HG03159 (cell line): Measurements from ENCODE around the gene NOA1.
A peak's percentile ranks its signal among the peaks of the same experiment; 100 is the strongest.
"Not testable (repeated sequence)": the region's sequence is repeated elsewhere in the genome, so short reads cannot be mapped to it uniquely, and the experiment has no call there.

ENCODE experiments used
- ATAC-seq: cut with Tn5 transposase; IDR thresholded peaks from one replicate; pipeline ENCODE4 v1.9.1; 2021; ENCODE audit warnings: mild to moderate bottlenecking, moderate library complexity; ENCODE audit not compliant: unreplicated experiment

The NOA1 gene

GRCh38 chr4:56959100-56959499, 18.3 kb downstream of the NOA1 start:
- ATAC-seq, result no peak

GRCh38 chr4:56958111-56958517, 19.3 kb downstream of the NOA1 start:
- ATAC-seq, result no peak

DNA sequence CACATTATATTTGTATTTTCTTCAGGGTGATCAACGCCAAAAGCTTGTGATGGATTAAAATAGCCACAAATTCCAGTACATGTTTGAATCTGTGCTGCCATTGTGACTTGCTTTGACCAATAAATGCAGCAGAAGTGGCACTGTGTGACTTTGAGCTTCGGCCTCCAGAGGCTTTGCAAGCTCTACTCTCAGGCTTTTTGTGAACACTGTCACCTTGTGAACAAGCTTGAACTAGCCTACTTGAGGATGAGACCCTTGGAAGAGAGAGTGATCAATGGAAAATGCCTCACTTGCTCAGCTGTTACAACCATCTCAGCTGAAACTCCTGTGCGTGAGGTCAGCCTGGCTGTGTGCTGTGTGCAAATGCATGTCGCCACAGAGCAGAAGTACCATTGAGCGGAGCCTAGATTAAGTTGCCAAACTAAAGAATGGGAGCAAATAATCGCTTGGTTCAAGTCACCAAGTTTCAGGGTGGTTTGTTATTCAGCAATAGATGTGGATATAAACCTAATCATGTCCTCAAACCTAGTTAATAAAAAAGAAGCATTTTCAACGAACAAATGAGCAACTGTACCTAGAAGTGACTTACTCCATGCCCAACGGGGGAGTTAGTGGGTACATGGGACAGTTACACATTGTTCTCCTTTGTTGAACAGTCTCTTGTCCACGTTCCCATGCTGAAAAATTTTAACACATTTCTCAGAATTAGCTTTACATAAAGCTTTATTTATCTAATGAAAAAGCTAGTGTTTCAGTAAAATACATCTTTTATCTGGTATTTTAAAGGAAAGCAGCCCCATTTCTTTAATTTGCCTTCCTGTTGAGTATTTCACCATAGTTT, 23.5 kb downstream of the NOA1 start:
- no peak for ATAC-seq

DNA sequence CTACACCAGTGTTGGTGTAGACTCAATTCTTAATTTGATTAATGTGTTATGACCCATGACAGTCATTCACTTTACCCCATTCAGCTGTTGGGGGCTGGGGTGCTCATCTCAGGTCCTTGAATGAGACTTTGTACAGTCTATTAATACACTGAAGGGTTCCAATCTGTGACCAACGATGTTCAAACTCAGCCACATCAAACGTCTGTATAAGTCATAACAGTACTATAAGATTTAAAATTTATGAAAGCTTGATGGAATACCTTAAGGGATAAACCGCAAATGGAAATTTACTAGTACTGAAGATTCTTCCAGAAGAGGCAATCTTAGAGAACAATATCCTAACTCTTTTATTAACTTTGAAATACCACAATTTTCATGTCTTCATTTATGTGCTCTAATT, 36.0 kb downstream of the NOA1 start:
- ATAC-seq, result no peak

- ATAC-seq, result no peak
Observed at GRCh38 chr4:56940971-56941370, 36.4 kb downstream of the NOA1 start.

DNA sequence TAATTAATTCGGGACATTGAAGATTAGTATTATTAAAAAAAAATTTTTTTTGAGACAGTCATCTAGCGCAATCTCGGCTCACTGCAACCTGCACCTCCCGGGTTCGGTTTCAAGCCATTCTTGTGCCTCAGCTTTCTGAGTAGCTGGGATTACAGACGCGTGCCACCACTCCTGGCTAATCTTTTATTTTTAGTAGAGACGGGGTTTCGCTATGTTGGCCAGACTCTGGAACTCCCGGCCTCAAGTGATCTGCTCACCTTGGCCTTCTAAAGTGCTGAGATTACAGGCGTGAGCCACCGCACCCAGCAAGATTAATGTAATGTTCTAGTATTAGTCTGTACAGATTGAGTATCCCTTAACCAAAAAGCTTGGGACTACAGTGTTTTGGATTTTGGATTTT, 37.0 kb downstream of the NOA1 start:
- no peak for ATAC-seq

DNA sequence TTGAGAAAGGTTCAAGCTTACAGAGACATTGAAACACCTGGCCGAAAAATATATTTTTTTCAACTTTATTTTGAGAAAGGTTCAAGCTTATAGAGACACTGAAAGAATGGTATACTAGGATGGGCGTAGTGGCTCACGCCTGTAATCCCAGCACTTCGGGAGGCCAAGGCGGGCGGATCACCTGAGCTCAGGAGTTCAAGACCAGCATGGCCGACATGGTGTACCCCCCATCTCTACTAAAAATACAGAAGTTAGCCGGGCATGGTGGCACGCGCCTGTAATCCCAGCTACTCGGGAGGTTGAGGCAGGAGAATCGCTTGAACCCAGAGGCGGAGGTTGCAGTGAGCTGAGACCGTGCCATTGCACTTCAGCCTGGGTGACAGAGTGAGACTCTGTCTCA, 37.6 kb downstream of the NOA1 start:
- ATAC-seq, result not testable (repeated sequence)

DNA sequence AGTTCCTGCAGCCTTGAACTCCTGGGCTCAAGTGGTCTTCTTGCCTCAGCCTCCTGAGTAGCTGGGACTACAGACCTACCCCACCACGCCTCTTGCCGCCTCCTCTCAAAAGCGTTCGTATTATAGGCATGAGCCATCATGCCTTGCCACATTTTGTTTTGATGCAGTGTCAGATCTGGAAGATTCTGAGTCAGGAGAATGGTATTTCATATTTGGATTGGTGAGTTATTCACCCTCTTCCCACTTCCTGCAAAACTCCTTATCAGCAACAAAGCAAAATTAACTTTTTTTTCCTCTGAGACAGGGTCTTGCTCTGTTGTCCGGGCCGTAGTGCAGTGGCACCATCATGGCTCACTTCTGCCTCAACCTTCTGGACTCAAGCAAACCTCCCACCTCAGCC, 40.1 kb downstream of the NOA1 start:
- ATAC-seq, result no peak

DNA sequence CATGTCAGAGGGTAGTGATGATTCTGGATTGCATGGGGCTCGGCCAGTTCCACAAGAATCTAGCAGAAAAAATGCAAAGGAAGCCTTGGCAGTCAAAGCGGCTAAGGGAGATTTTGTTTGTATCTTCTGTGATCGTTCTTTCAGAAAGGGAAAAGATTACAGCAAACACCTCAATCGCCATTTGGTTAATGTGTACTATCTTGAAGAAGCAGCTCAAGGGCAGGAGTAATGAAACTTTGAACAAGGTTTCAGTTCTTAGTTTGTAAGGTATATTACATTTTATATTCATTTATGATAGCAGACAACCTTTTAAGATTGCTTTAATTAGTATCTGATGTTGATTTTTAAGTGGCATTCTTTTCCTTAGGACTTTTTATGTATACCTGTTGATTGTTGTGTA, 45.5 kb downstream of the NOA1 start:
- ATAC-seq, result peak; percentile 56

GRCh38 chr4:56930638-56931037, 46.8 kb downstream of the NOA1 start:
- no peak for ATAC-seq

GRCh38 chr4:56927196-56927595, 50.2 kb downstream of the NOA1 start:
- no peak for ATAC-seq

DNA sequence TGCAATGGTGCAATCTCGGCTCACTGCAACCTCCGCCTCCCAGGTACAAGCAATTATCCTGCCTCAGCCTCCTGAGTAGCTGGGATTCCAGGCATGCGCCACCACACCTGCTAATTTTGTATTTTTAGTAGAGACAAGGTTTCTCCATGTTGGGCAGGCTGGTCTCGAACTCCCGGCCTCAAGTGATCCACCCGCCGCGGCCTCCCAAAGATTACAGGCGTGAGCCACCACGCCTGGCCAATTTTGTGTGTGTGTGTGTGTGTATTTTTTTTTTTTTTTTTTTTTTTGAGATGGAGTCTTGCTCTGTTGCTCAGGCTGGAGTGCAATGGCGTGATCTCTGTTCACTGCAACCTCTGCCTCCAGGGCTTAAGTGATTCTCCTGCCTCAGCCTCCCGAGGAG, 62.4 kb downstream of the NOA1 start:
- ATAC-seq, result not testable (repeated sequence)

GRCh38 chr4:56914336-56914735, 63.1 kb downstream of the NOA1 start:
- no peak for ATAC-seq
